ENCODE measurements around the gene MFAP2. TPM values are rescaled to one million over a fixed set of nuclear protein-coding genes. Genes with fewer than 3 reads are reported as not detected.

Gene MFAP2
- total and polyA plus RNA-seq, 2 of the 8 experiments (the other 6 are each of a cell fraction or from before 2014, with no cell fraction given): 172 to 326 TPM

GRCh38 chr1:17011439-17012307, 31.3 kb upstream of the MFAP2 start, which contains the start of gene ATP13A2 (continued):
- TF ChIP-seq CTCF (IDR thresholded peaks at IDR 0.05; ENCODE audit: control extremely low read depth in 1 of 3, insufficient read depth in 1 of 3, low read depth in 1 of 3, low read length in 3 of 3) (no peak), POLR2A (IDR thresholded peaks at IDR 0.05; ENCODE audit: control extremely low read depth in 1 of 2, low read depth in 2 of 2, low read length in 2 of 2) (peak in 1 of 2 experiments; percentile 34; a peak in 1 of 3 replicates), CREB1 (IDR thresholded peaks at IDR 0.05) (peak; percentile 77), ASH2L (IDR thresholded peaks at IDR 0.05; ENCODE audit: low read length) (peak; percentile 46), SAP30 (IDR thresholded peaks at IDR 0.05; ENCODE audit: insufficient read depth, insufficient replicate concordance, low read length) (no peak), ATF3 (IDR thresholded peaks at IDR 0.05; ENCODE audit: insufficient read depth, low read depth, low read length) (no peak), ZNF274 (IDR thresholded peaks at IDR 0.05; ENCODE audit: borderline replicate concordance, extremely low read depth, low read length) (no peak), GTF2F1 (IDR thresholded peaks at IDR 0.05; ENCODE audit: borderline replicate concordance, low read depth, low read length) (no peak), TEAD4 (IDR thresholded peaks at IDR 0.05; ENCODE audit: low read depth, low read length) (no peak), HDAC2 (IDR thresholded peaks at IDR 0.05; ENCODE audit: borderline replicate concordance in 1 of 2, low read depth in 2 of 2, low read length in 2 of 2) (0 out of 4 replicates have a peak, but pooled peaks of 1 of the 2 experiments have one; percentile 34), EZH2 (IDR thresholded peaks at IDR 0.05; ENCODE audit: low read depth, low read length, severe bottlenecking) (no peak), BRCA1 (IDR thresholded peaks at IDR 0.05; ENCODE audit: low read depth, low read length) (no peak), YY1 (IDR thresholded peaks at IDR 0.05; ENCODE audit: low read depth, low read length) (no peak), RXRA (IDR thresholded peaks at IDR 0.05; ENCODE audit: insufficient read depth, low read depth, low read length) (no peak), BACH1 (IDR thresholded peaks at IDR 0.05; ENCODE audit: low read length) (no peak), CHD2 (IDR thresholded peaks at IDR 0.05; ENCODE audit: low read length) (no peak), CTBP2 (IDR thresholded peaks at IDR 0.05; ENCODE audit: borderline replicate concordance, insufficient read depth, insufficient read length, low read length) (no peak), GABPA (IDR thresholded peaks at IDR 0.05; ENCODE audit: borderline replicate concordance, insufficient read depth, low read length) (no peak), SP1 (IDR thresholded peaks at IDR 0.05; ENCODE audit: low read depth, low read length) (peak; percentile 43; the same call in 1 of the 2 replicates), FOSL1 (IDR thresholded peaks at IDR 0.05; ENCODE audit: insufficient read depth, low read depth, low read length) (no peak), HDAC6 (IDR thresholded peaks at IDR 0.05; ENCODE audit: low read depth, low read length) (no peak)
